ENCODE data around the gene XPO1.
"Not testable (repeated sequence)": the region's sequence is repeated elsewhere in the genome, so short reads cannot be mapped to it uniquely, and the experiment has no call there.

Gene XPO1

DNA sequence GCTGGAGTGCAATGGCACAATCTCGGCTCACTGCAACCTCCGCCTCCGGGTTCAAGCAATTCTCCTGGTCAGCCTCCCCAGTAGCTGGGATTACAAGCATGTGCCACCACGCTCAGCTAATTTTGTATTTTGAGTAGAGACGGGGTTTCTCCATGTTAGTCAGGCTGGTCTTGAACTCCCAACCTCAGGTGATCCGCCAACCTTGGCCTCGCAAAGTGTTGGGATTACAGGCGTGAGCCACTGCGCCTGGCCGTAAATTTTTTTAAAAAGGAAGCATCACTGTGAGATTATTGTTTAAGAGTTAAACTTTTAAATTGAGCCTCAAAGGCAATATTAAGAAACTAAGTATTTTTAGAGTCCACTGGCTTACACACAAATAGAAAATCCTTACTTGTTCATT lies 69.9 kb downstream of the XPO1 start:
- not testable (repeated sequence) for H3K27me3 Mint-ChIP-seq, H3K9me3 Mint-ChIP-seq, ATAC-seq, DNase-seq
- Mint-ChIP-seq H3K27ac (peak overlapping the region; percentile 86), H3K36me3 (ENCODE audit: low read depth) (peaks cover 16% of the 10 kb centered on the region), H3K4me1 (peaks cover 52% of the 10 kb centered on the region), H3K4me3 (peak overlapping the region; percentile 88)

GRCh38 chr2:61465045-61465444 lies 73.1 kb downstream of the XPO1 start:
- ATAC-seq (no peak), DNase-seq (no peak)
- Mint-ChIP-seq H3K4me1 (peaks cover 54% of the 10 kb centered on the region), H3K27ac (peak overlapping the region; percentile 5), H3K9me3 (no peaks in the 10 kb centered on the region), H3K27me3 (no peaks in the 10 kb centered on the region), H3K36me3 (ENCODE audit: low read depth) (peaks cover 14% of the 10 kb centered on the region), H3K4me3 (no peak overlapping the region)

GRCh38 chr2:61463769-61464475 lies 74.2 kb downstream of the XPO1 start:
- DNase-seq (no peak), ATAC-seq (no peak)
- Mint-ChIP-seq H3K27me3 (no peaks in the 10 kb centered on the region), H3K27ac (no peak overlapping the region), H3K4me3 (no peak overlapping the region), H3K9me3 (no peaks in the 10 kb centered on the region), H3K4me1 (peaks cover 52% of the 10 kb centered on the region), H3K36me3 (ENCODE audit: low read depth) (peaks cover 10% of the 10 kb centered on the region)

DNA sequence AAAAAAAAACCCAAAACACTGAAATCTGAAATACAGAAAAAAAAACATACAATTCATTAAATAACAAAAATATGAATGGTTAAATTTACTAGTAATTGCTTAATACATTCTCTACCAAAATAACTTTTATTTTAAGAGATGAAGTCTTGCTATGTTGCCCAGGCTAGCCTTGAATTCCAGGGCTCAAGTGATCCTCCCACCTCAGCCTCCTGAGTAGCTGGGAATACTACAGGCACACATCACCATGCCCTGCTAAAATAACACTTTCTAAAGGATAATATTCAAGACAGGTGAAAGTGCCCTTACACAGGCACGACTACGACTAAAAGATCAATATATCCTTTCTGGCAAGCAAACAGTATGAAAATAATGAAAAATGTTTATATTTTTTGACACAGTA lies 76.8 kb downstream of the XPO1 start:
- Mint-ChIP-seq H3K4me1 (peaks cover 61% of the 10 kb centered on the region), H3K4me3 (no peak overlapping the region), H3K27ac (no peak overlapping the region), H3K27me3 (no peaks in the 10 kb centered on the region), H3K36me3 (ENCODE audit: low read depth) (peaks cover 6% of the 10 kb centered on the region), H3K9me3 (no peaks in the 10 kb centered on the region)
- DNase-seq (no peak), ATAC-seq (no peak)

DNA sequence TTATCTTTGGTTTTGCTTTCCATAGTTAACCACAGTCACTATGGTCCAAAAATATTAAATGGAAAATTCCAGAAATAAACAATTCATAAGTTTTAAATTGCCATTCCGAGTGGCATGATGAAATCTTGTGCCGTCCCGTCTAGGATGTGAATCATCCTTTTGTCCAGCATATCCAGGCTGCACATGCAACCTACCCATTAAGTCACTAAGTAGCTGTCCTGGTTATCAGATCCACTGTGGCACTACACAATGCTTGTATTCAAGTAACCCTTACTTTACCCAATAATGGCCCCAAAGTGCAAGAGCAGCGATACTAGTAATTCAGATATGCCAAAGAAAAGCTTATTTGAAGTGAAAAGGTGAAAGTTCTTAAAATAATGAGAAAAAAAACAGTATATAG lies 78.0 kb downstream of the XPO1 start:
- H3K4me1 Mint-ChIP-seq: peaks cover 67% of the 10 kb centered on the region
- H3K4me3 Mint-ChIP-seq: no peak overlapping the region
- H3K36me3 Mint-ChIP-seq (ENCODE audit: low read depth): peaks cover 14% of the 10 kb centered on the region
- no peak overlapping the region for H3K27ac Mint-ChIP-seq
- no peaks in the 10 kb centered on the region for H3K9me3 Mint-ChIP-seq
- ATAC-seq: no peak
- no peaks in the 10 kb centered on the region for H3K27me3 Mint-ChIP-seq
- DNase-seq: no peak

DNA sequence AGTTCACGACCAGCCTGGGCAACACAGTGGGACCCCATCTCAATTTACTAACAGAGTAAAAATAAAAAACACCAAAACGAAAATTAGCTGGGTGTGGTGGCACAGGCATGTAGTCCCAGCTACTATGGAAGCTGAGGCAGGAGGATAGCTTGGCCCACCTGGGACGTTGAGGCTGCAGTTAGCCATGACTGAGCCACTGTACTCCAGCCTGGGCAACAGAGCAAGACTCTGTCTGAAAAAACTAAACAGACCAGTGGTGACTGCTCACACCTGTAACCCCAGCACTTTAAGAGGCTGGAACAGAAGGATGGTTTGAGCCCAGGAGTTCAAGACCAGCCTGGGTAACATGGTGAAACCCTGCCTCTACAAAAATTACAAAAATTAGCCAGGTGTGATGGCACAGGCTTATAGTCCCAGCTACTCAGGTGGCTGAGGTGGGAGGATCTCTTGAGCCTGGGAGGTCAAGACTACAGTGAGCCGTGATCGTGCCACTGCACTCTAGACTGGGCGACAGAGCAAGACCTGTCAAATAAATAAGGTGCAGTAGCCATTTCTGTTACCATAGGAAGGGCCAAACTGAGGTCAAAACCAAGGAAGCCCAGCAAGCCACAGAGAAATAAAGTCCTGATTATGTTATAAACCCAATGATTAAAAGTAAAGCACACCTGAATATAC lies 81.3 kb downstream of the XPO1 start:
- H3K4me3 Mint-ChIP-seq: no peak overlapping the region
- no peak overlapping the region for H3K27ac Mint-ChIP-seq
- peaks cover 61% of the 10 kb centered on the region for H3K4me1 Mint-ChIP-seq
- no peak for DNase-seq
- peaks cover 13% of the 10 kb centered on the region for H3K36me3 Mint-ChIP-seq (ENCODE audit: low read depth)
- no peaks in the 10 kb centered on the region for H3K9me3 Mint-ChIP-seq
- H3K27me3 Mint-ChIP-seq: no peaks in the 10 kb centered on the region
- no peak for ATAC-seq

DNA sequence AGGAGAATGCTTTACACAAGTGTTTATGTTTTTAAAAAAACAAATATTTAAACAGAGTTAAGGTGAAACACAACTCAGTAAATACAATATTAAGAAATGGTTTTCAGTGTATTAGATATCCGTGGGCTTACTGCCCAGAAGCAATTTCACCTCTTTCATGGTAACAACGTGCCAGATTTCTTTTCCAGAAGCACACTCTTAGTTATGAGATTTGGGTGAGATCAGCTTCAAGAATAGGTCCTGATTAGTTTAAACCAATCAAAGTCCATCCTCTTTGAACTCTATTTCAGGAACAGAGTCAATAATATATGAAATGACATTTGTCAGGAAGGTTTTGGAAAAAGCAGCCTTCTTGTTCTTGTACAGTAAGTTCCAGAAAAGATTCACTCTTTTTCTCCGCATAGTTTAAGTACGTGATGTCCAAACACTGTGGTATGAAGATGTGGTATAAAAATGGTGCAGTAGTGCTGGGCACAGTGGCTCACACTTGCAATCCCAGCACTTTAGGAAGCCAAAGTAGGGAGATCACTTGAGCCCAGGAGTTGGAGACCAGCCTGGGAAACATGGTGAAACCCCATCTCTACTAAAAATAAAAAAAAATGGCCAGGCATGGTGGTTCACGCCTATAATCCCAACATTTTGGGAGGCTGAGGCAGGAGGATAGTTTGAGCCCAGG lies 81.9 kb downstream of the XPO1 start:
- H3K4me1 Mint-ChIP-seq: peaks cover 62% of the 10 kb centered on the region
- peaks cover 13% of the 10 kb centered on the region for H3K36me3 Mint-ChIP-seq (ENCODE audit: low read depth)
- no peak overlapping the region for H3K27ac Mint-ChIP-seq
- no peaks in the 10 kb centered on the region for H3K27me3 Mint-ChIP-seq
- no peaks in the 10 kb centered on the region for H3K9me3 Mint-ChIP-seq
- no peak for ATAC-seq
- DNase-seq: no peak
- H3K4me3 Mint-ChIP-seq: no peak overlapping the region

DNA sequence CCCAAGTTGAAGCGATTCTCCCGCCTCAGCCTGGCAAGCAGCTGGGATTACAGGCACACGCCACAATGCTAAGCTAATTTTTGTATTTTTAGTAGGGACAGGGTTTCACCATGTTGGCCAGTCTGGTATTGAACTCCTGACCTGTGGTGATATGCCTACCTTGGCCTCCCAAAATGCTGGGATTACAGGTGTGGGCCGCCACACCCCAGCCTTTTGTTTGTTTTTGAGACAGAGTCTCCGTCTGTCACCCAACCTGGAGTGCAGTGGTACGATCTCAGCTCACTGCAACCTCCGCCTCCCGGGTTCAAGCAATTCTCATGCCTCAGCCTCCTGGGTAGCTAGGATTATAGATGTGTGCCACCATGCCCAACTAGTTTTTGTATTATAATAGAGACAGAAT lies 83.2 kb downstream of the XPO1 start:
- not testable (repeated sequence) for H3K27ac Mint-ChIP-seq, H3K9me3 Mint-ChIP-seq, ATAC-seq, DNase-seq, H3K4me3 Mint-ChIP-seq, H3K27me3 Mint-ChIP-seq
- H3K4me1 Mint-ChIP-seq: peaks cover 66% of the 10 kb centered on the region
- peaks cover 19% of the 10 kb centered on the region for H3K36me3 Mint-ChIP-seq (ENCODE audit: low read depth)

GRCh38 chr2:61454383-61454782 lies 83.8 kb downstream of the XPO1 start:
- Mint-ChIP-seq H3K27ac (no peak overlapping the region), H3K4me1 (peaks cover 67% of the 10 kb centered on the region)

DNA sequence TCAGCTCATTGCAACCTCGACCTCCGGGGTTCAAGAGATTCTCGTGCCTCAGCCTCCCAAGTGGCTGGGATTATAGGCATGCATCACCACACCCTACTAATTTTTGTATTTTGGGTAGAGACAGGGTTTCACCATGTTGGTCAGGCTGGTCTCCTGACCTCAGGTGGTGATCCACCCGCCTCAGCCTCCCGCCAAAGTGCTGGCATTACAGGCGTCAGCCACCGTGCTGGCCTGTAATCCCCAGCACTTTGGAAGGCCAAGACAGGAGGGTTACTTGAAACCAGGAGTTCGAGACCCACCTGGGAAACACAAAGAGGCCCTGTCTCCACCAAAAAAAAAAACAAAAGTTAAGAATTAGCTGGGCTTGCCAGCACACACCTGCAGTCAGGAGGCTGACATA lies 85.8 kb downstream of the XPO1 start:
- Mint-ChIP-seq H3K27me3 (no peaks in the 10 kb centered on the region), H3K4me1 (peaks cover 52% of the 10 kb centered on the region), H3K36me3 (ENCODE audit: low read depth) (peaks cover 21% of the 10 kb centered on the region), H3K9me3 (no peaks in the 10 kb centered on the region), H3K4me3 (no peak overlapping the region), H3K27ac (no peak overlapping the region)
- DNase-seq (no peak), ATAC-seq (no peak)

More at GRCh38 chr2:61454383-61454782, 83.8 kb downstream of the XPO1 start:
- Mint-ChIP-seq H3K27me3 (no peaks in the 10 kb centered on the region), H3K9me3 (no peaks in the 10 kb centered on the region), H3K4me3 (no peak overlapping the region), H3K36me3 (ENCODE audit: low read depth) (peaks cover 20% of the 10 kb centered on the region)
- no peak for DNase-seq
- no peak for ATAC-seq

DNA sequence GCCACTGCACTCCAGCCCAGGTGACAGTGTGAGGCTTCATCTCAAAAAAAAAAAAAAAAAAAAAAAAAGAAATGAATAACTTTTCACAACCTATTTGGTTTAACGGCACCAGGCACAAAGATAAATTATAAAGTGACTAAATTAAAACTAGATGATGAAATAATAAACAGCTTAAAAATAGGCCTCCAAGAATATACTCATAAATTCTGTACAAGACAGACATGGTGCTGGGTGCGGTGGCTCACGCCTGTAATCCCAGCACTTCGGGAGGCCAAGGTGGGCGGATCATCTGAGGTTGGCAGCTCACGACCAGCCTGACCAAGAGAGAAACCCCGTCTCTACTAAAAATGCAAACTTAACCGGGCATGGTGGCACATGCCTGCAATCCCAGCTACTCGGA lies 87.0 kb downstream of the XPO1 start:
- Mint-ChIP-seq H3K9me3 (no peaks in the 10 kb centered on the region), H3K27ac (no peak overlapping the region), H3K27me3 (no peaks in the 10 kb centered on the region), H3K36me3 (ENCODE audit: low read depth) (peaks cover 20% of the 10 kb centered on the region), H3K4me1 (peaks cover 48% of the 10 kb centered on the region), H3K4me3 (no peak overlapping the region)
- DNase-seq (no peak), ATAC-seq (no peak)

DNA sequence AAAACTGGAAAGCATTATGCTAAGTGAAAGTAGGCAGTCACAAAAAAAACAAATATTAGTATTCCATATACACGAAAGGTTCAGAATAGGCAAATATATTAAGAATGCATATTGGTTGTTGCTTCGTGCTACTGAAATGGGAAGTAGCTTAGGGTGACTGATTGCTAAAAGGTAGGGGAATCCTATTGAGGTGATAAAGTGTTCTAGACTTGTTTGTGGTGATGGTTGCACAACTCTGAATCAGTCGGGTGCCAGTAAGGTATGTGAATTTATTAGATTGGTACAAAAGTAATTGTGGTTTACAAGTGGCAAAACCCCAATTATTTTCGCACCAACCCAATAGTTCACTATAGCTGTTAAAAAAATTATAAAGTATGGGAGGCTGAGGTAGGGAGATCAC lies 88.0 kb downstream of the XPO1 start:
- ATAC-seq: peak; percentile 52
- DNase-seq: no peak
- no peak overlapping the region for H3K4me3 Mint-ChIP-seq
- H3K9me3 Mint-ChIP-seq: no peaks in the 10 kb centered on the region
- H3K4me1 Mint-ChIP-seq: peaks cover 40% of the 10 kb centered on the region
- peaks cover 14% of the 10 kb centered on the region for H3K36me3 Mint-ChIP-seq (ENCODE audit: low read depth)
- H3K27ac Mint-ChIP-seq: no peak overlapping the region
- no peaks in the 10 kb centered on the region for H3K27me3 Mint-ChIP-seq

DNA sequence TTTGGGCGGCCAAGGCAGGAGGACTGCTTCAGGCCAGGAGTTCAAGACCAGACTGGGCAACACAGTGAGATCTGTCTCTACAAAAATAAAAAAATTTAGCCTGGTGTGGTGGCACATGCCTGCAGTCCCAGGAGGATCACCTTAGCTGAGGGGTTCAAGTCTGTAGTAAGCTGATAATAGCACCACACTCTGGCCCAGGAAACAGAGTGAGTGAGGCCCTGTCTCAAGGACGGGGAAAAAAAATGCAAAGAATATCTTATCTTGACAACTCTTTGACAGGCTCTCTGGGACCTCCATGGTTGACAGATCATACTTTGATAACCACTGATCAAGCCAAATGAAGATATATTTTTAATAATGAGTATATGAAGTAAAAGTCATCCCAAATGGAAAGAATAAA lies 89.9 kb downstream of the XPO1 start:
- Mint-ChIP-seq H3K36me3 (ENCODE audit: low read depth) (peaks cover 28% of the 10 kb centered on the region), H3K4me3 (no peak overlapping the region), H3K27ac (no peak overlapping the region), H3K9me3 (no peaks in the 10 kb centered on the region), H3K27me3 (no peaks in the 10 kb centered on the region), H3K4me1 (peaks cover 48% of the 10 kb centered on the region)
- DNase-seq: no peak
- no peak for ATAC-seq

- not testable (repeated sequence) for H3K4me3 Mint-ChIP-seq, H3K27ac Mint-ChIP-seq
- peaks cover 54% of the 10 kb centered on the region for H3K4me1 Mint-ChIP-seq
Measured at GRCh38 chr2:61446971-61447370, 91.2 kb downstream of the XPO1 start.

More at GRCh38 chr2:61446971-61447370, 91.2 kb downstream of the XPO1 start:
- H3K27me3 Mint-ChIP-seq, ATAC-seq, H3K9me3 Mint-ChIP-seq, DNase-seq: not testable (repeated sequence)
- H3K36me3 Mint-ChIP-seq (ENCODE audit: low read depth): peaks cover 26% of the 10 kb centered on the region

All from activated naive CD8-positive, alpha-beta T cell treated with anti-CD3 and anti-CD28 coated beads, Interleukin-2, amount 50 U/mL, for 24 hours (primary cell).